Measurements from ENCODE around the gene TPRG1L.

GRCh38 chr1:3598522-3599285 lies 26.1 kb upstream of the TPRG1L start:
- no peak for TF ChIP-seq CTCF (IDR thresholded peaks at IDR 0.05)
- no peak for TF ChIP-seq POLR2A (IDR thresholded peaks at IDR 0.05)
